Endothelial cell (in vitro differentiated cells): ENCODE measurements around the gene SYNJ2. TPM values are rescaled to one million over a fixed set of nuclear protein-coding genes. Genes with fewer than 3 reads are reported as not detected.

Experiments used
- DNase-seq: peaks from one replicate; pipeline ENCODE4 v3.0.0; 2021; ENCODE audit warnings: low spot score
- H3K27ac Mint-ChIP-seq: one replicate; pipeline ENCODE4 v1.8.0; 2021; ENCODE audit warnings: mixed read lengths, inconsistent platforms; ENCODE audit not compliant: unreplicated experiment
- H3K27me3 Mint-ChIP-seq: one replicate; pipeline ENCODE4 v1.8.0; 2021; ENCODE audit warnings: mild to moderate bottlenecking, moderate library complexity, mixed read lengths, inconsistent platforms; ENCODE audit not compliant: unreplicated experiment
- H3K36me3 Mint-ChIP-seq: one replicate; pipeline ENCODE4 v1.8.0; 2021; ENCODE audit warnings: mild to moderate bottlenecking, low read depth, mixed read lengths, inconsistent platforms; ENCODE audit not compliant: unreplicated experiment
- H3K4me1 Mint-ChIP-seq: one replicate; pipeline ENCODE4 v1.8.0; 2021; ENCODE audit warnings: mild to moderate bottlenecking, mixed read lengths, inconsistent platforms; ENCODE audit not compliant: unreplicated experiment
- H3K4me3 Mint-ChIP-seq: one replicate; pipeline ENCODE4 v1.8.0; 2021; ENCODE audit warnings: mild to moderate bottlenecking, mixed read lengths, inconsistent platforms; ENCODE audit not compliant: unreplicated experiment
- H3K9me3 Mint-ChIP-seq: one replicate; pipeline ENCODE4 v1.8.0; 2021; ENCODE audit warnings: mixed read lengths, inconsistent platforms; ENCODE audit not compliant: unreplicated experiment
- CTCF ChIP-seq: fragments of 200-600 bp; sonication (generic); IDR thresholded peaks from one replicate; pipeline ENCODE4 v1.5.0; 2021; ENCODE audit warnings: antibody characterized with exemption; ENCODE audit not compliant: unreplicated experiment
- total RNA-seq: library from RNA; stranded (reverse); fragmentation: NEBNext Ultra II Directional; extraction: Animal tissue kit (Norgen Biotek cat#: 25700); gene quantifications from one replicate; pipeline ENCODE4 v1.2.1, GENCODE V29; 2021; ENCODE audit not compliant: unreplicated experiment

The SYNJ2 gene
- total RNA-seq, 1 donor from 2014 or later, result 33.7 TPM

DNA sequence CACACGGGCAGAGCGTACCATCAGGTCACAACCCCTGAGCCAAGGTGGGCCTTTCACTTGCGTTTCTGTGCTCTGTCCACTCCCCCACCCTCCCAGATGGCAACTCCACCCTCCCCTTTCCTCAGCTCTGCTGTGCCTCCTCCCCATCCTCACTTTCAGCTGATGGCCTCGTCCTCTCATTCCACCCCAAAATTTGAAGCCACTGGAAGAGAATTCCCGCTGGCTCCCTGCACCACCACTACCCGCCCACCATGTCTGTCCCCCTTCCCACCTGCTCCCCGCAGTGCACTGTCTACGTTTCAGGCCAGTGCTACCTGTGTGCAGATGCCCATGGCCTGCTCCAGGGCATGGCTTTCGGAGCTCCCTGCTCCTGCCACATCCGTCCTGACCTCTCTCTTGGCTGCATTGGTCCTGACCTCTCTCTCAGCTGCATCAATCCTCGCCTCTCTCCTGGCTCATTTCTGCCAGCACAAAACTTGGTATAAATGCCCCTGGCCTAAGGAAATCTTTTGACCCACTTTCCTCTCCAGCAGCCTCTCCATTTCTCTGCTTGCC, 24.0 kb downstream of the SYNJ2 start:
- TF ChIP-seq CTCF, result no peak
- no peak for DNase-seq
- H3K27ac Mint-ChIP-seq, result peak overlapping the region; percentile 72
- peaks cover 62% of the 10 kb centered on the region for H3K4me1 Mint-ChIP-seq
- H3K4me3 Mint-ChIP-seq, result peak overlapping the region; percentile 29
- H3K27me3 Mint-ChIP-seq, result peaks cover 30% of the 10 kb centered on the region
- peaks cover 38% of the 10 kb centered on the region for H3K36me3 Mint-ChIP-seq
- H3K9me3 Mint-ChIP-seq, result no peaks in the 10 kb centered on the region

DNA sequence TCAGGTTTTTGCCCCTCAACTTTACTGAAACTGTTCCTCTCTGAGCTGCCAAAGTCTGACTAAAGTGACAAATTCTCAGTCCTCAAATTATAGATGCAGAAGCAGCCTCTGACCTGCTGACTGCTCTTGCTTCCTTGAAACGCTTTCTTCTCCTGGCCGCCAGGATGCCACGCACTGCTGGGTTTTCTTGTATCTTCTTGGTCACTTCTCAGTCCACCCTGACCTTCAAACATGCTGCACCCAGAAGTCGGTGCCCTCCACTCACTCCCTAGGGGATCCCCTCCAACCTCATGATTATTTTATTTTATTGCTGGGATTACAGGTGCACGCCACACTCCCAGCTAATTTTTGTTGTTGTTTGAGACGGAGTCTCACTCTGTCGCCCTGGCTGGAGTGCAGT, 24.7 kb downstream of the SYNJ2 start:
- H3K36me3 Mint-ChIP-seq, result peaks cover 39% of the 10 kb centered on the region
- H3K4me3 Mint-ChIP-seq, result no peak overlapping the region
- peak overlapping the region; percentile 0 for H3K27ac Mint-ChIP-seq
- no peaks in the 10 kb centered on the region for H3K9me3 Mint-ChIP-seq
- H3K27me3 Mint-ChIP-seq, result peaks cover 28% of the 10 kb centered on the region
- no peak for TF ChIP-seq CTCF
- no peak for DNase-seq
- peaks cover 64% of the 10 kb centered on the region for H3K4me1 Mint-ChIP-seq

DNA sequence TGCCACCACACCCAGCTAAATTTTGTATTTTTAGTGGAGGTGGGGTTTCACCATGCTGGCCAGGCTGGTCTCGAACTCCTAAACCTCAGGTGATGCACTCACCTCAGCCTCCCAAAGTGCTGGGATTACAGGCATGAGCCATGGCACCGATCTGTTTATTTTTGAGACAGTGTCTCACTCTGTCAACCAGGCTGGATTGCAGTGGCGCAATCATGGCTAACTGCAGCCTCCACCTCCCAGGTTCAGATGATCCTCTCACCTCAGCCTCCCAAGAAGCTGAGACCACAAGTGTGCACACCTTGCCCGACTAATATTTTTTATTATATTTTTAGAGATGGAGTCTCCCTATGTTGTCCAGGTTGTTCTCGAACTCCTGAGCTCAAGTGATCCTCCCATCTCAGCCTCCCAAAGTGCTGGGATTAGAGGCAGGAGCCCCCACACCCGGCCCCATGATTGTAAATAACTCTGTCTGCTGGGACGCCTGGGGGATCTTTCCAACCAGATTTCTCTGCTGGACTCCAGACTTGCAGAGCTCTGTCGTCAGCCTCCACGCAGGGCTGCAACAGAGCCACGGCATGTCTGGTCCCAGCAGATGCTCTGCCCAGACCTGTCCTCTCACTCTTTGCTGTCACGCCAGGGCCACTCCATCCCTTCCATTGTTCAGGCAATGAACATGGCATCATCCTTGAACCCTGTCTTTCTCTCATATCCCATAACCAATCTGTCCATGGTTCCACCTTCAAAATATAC, 25.3 kb downstream of the SYNJ2 start:
- no peak for TF ChIP-seq CTCF
- Mint-ChIP-seq H3K9me3 (no peaks in the 10 kb centered on the region), H3K4me1 (peaks cover 68% of the 10 kb centered on the region), H3K4me3 (no peak overlapping the region), H3K27ac (no peak overlapping the region), H3K36me3 (peaks cover 40% of the 10 kb centered on the region), H3K27me3 (peaks cover 31% of the 10 kb centered on the region)
- DNase-seq, result no peak

- Mint-ChIP-seq H3K27me3 (peaks cover 23% of the 10 kb centered on the region), H3K27ac (peak overlapping the region; percentile 96), H3K36me3 (peaks cover 44% of the 10 kb centered on the region), H3K9me3 (peaks cover 6% of the 10 kb centered on the region), H3K4me3 (peak overlapping the region; percentile 68), H3K4me1 (peaks cover 71% of the 10 kb centered on the region)
- TF ChIP-seq CTCF, result no peak
- no peak for DNase-seq
These were observed 27.1 kb downstream of the SYNJ2 start for GRCh38 chr6:158008864-158009113.

- DNase-seq, result no peak
- no peak for TF ChIP-seq CTCF
- Mint-ChIP-seq H3K36me3 (peaks cover 47% of the 10 kb centered on the region), H3K9me3 (peaks cover 8% of the 10 kb centered on the region), H3K4me1 (peaks cover 66% of the 10 kb centered on the region), H3K4me3 (peak overlapping the region; percentile 73), H3K27me3 (peaks cover 21% of the 10 kb centered on the region), H3K27ac (peak overlapping the region; percentile 96)
These were observed 27.6 kb downstream of the SYNJ2 start for GRCh38 chr6:158009114-158009891.
